Vein endothelial cell (primary cell): Measurements from ENCODE around the gene RPS21. TPM values are rescaled to one million over a fixed set of nuclear protein-coding genes. Genes with fewer than 3 reads are reported as not detected.

ENCODE experiments used
- total RNA-seq: library from RNA; depleted of rRNA; stranded (reverse); fragments of >200 nt; gene quantifications from 2 replicates; pipeline ENCODE4 v1.2.3, GENCODE V29; 2012

RPS21 gene
- total RNA-seq: 715 and 841 TPM in 2 replicates

DNA sequence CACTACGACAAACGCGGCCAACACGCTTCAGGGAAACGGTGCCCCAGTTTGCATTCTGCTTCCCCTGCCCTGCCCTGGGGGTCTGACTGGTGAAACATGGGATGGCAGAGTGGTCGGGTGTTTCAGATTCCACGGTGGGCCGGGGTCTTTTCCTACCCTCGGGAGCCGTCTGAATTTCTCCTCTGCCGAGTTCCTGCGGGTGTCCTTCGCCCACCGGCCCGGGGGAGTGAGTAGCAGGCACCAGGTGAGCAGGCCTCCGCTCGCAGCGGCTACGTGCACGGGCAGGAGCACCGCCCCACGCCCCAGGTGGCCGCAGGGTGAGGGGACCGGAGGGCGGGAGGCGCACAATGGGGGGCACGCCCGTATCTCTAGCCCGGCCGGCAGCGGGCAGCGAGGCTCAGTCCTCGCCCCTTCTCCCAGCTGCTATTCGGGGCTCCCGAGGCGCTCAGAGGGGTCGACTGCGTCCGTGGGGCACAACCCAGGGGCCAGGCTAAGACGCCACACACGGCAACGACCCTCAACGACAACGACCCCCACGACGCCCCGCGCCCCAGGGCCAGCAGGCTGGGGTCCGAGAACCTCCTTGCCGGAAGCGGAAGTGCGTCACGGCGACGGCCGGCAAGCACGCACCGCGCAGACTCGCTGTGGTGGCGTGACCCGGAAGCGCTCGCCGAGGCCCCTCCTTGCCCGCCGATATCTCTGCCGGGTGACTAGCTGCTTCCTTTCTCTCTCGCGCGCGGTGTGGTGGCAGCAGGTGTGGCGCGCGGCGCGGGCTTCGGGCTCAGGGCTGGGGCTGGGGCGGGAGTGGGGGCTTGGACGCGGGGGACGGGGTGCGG lies at the start of gene RPS21:
Gene RPS21 (plus strand): TSS at position 721 of the 836 bp plus-strand sequence. CDS start 236 bp downstream, outside the sequence.

DNA sequence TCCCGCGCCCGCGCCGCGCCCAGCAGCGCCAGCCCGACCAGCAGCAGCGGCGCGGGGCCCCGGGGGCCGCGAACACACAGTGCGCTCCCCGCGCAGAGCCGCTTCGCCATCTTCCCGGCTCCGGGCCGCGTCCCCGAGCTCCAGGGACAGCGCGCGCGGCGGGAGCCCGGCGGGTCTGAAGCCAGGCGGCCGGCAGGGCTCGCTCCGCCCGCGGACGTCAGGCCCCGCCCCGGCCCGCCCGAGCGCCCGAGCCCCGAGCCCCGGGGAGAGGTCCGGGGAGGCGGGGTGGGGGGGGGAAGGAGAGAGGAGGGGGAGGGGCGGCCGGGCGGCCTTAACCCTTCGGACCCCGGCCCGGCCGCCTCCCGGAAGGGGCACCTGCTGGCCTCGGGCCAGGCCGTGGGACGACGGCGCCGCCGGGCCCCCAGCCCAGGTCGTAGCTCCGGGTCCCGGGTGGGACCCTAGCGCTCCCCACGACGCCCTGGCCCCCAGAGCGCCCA lies 19.7 kb upstream of the RPS21 start, which contains the start of gene LAMA5:
Gene LAMA5 (minus strand): TSS at position 177 of the 497 bp plus-strand sequence. CDS start 67 bp downstream, at position 110.

DNA sequence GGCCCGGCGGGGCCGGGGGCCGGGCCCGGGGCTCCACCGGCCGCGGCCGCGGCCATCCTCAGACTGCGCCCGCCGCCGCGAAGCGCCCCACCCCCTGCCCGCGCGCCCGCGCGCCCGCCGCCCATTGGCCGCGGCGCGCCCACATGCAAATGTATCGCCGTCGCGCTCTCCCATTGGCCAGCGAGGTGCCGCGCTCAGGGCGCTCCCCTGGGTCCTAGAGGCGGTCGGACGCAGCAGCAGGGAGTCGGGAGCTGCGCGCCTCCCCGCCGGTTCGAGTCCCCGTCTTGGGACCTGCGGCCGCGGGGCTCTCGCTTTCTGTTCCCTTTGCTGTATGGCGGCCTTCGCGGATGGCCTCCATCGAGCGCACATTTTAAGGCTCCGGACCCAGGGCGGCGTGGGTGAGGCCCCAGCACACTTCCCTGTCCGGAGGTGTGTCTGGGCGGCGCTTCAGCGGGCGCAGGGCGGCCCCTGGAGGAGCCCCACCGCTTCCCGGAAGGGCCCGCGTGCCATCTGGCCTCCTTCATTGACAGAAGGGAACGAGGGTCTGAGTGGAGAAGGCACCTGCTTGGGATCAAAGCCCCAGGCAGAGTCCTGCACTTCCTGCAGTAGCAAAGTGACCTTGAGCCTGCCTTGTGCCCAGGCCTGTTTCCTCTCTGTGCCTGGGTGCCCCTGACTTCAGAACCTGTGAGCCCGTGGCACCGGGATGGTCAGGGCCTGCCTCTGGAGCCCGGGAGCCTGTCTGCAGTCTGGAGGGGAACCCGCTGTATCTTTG lies 20.5 kb downstream of the RPS21 start, which contains the start of gene CABLES2:
Gene CABLES2 (minus strand): TSS at position 65 of the 772 bp plus-strand sequence. CDS start 9 bp downstream, at position 56.

DNA sequence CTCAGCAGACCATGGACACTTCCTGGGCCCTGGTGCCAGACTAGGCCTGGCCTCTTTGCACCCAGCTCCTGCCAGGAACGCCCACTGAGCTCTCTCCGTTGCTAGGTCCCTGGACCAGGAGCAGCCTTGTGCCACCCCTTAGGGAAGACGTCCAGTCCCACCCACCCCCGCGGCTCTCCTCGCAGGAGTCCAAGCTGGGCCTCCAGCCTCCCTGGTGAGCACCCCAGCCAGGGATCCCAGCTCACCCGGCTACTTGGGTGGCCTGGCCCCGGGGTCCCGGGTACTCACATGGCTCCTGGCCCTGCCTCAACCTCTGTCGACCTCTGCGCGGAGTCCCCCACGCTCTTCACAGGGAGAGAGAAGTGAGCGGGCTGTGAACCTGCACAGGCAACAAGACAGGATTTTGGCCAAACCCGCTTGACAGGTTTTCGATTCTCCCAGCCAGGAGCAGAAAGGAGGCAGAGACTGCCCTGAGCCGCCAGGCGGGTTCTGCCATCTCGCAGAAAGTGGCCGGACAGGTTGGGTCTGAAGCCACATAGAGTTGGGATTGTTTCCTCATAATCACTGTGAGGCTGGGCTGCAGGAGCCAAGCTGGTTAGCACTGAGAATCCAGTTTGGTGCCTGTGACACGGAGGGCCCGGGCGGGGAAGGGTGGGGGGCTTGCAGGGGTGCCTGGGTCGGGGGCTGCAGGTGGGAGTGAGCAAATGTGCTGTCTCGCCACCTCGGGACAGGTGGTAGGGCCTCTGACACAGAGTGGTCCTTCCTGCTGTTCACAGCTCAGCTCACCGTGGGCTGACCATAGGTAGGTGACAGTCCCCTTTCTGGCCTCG lies 40.5 kb downstream of the RPS21 start, which contains the start of gene RBBP8NL:
Gene RBBP8NL (minus strand): TSS at position 368 of the 830 bp plus-strand sequence. CDS start 7,892 bp downstream, outside the sequence.

Other genes starting within 250 kb of the RPS21 start
- gene PSMA7, start 243.7 kb upstream of the RPS21 start, total RNA-seq: 351 and 421 TPM in 2 replicates
- gene SS18L1, start 243.3 kb upstream of the RPS21 start, total RNA-seq: 15.0 and 15.7 TPM in 2 replicates
- gene MTG2, start 204.1 kb upstream of the RPS21 start, total RNA-seq: 14.7 and 19.1 TPM in 2 replicates
- gene HRH3, start 166.8 kb upstream of the RPS21 start, total RNA-seq: not detected in 2 replicates
- gene OSBPL2, start 148.6 kb upstream of the RPS21 start, total RNA-seq: 23.5 and 25.2 TPM in 2 replicates
- gene ADRM1, start 84.1 kb upstream of the RPS21 start, total RNA-seq: 182 and 188 TPM in 2 replicates
- gene LAMA5, start 19.8 kb upstream of the RPS21 start, total RNA-seq: 53.6 and 61.2 TPM in 2 replicates
- gene CABLES2, start 20.2 kb downstream of the RPS21 start, total RNA-seq: 2.7 and 3.9 TPM in 2 replicates
- not detected in 2 replicates for gene RBBP8NL, start 40.4 kb downstream of the RPS21 start, total RNA-seq
- gene GATA5, start 88.9 kb downstream of the RPS21 start, total RNA-seq: not detected in 2 replicates